ENCODE data around the gene SLC25A41. TPM values are rescaled to one million over a fixed set of nuclear protein-coding genes. Genes with fewer than 3 reads are reported as not detected.

The SLC25A41 gene
- total and polyA plus RNA-seq, 4 donors, result 0.23 to 1.8 TPM; not detected in 2

DNA sequence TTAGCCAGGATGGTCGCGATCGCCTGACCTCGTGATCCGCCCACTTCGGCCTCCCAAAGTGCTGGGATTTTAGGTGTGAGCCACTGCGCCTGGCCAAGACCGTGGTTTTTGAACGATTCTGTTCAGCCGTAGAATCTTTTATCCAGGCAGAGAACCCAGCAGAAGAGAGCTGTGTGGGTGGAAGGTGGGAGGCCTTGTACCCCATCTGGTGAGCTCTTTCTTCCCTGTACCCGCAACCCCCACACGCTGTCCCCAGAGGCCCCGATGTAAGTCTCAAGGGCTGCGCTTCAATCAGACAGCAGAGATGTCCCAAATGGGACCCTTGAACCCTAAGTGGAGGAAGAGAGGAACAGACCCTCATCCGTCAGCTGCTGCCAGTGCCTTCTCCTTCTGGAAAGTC is 22.4 kb upstream of the SLC25A41 start:
- no peaks in the 10 kb centered on the region for H3K9me3 ChIP-seq (ENCODE audit: control insufficient read depth, low read length)
- no peak overlapping the region for H3K27ac ChIP-seq (ENCODE audit: low read depth in 1 of 2, low read length in 2 of 2)
- H3K4me1 ChIP-seq (ENCODE audit: control insufficient read depth in 1 of 2, insufficient read depth in 2 of 2, low read length in 2 of 2), result no peaks in the 10 kb centered on the region
- H3K36me3 ChIP-seq (ENCODE audit: control insufficient read depth in 1 of 2, insufficient read depth in 2 of 2, low read length in 1 of 2), result peaks cover 2 to 8% of the 10 kb centered on the region in 2 donors
- no peak overlapping the region for H3K4me3 ChIP-seq (ENCODE audit: low read length in 2 of 2)
- no peaks in the 10 kb centered on the region for H3K27me3 ChIP-seq (ENCODE audit: control insufficient read depth in 1 of 2, insufficient read depth in 2 of 2, low read length in 1 of 2)
- intact Hi-C loops (cut with DNase I), result no loop called here
- DNase-seq (no peak), ATAC-seq (ENCODE audit: low FRiP score) (no peak)
- WGBS, 2 donors, result 92 to 95% methylated on average over 15 of the region's 15 CpGs

DNA sequence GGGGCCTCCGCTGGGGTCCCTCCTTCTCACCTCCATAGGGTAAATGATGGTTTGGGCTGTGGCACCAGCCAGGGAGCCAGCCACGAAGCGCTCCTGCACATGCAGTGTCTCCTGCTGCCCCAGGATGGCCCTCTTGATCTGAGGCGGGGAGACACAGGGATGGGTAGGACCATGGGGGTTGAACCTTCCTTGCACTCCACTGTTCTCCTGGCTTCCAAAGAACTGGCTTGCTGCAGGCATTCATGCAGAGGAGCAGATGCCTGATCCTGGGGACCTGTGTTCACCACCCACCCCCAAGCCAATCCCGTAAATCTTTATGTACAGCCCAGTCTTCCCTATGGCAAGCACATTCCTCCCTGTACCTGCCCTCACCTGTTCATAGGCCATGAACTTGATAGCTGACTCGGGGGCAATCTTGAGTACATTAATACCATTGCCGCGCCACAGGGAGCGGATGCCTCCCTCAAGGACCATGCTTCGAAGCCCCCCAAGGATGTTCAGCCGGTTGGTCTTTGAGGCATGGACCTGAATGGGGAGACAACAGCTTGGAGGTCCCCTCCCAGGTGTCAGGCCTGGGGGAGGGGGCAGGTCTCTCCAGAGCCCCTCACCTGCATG is 20.5 kb upstream of the SLC25A41 start:
- Histone ChIP-seq H3K36me3 (ENCODE audit: control insufficient read depth in 1 of 2, insufficient read depth in 2 of 2, low read length in 1 of 2) (peaks cover 2 to 8% of the 10 kb centered on the region in 2 donors), H3K9me3 (ENCODE audit: control insufficient read depth, low read length) (no peaks in the 10 kb centered on the region), H3K4me3 (ENCODE audit: low read length in 2 of 2) (no peak overlapping the region), H3K4me1 (ENCODE audit: control insufficient read depth in 1 of 2, insufficient read depth in 2 of 2, low read length in 2 of 2) (no peaks in the 10 kb centered on the region), H3K27ac (ENCODE audit: low read depth in 1 of 2, low read length in 2 of 2) (no peak overlapping the region), H3K27me3 (ENCODE audit: control insufficient read depth in 1 of 2, insufficient read depth in 2 of 2, low read length in 1 of 2) (no peaks in the 10 kb centered on the region)
- DNase-seq (no peak), ATAC-seq (ENCODE audit: low FRiP score) (no peak)
- intact Hi-C loops (cut with DNase I), result no loop called here
- 98% methylated on average over 11 of the region's 11 CpGs for WGBS, 2 donors

DNA sequence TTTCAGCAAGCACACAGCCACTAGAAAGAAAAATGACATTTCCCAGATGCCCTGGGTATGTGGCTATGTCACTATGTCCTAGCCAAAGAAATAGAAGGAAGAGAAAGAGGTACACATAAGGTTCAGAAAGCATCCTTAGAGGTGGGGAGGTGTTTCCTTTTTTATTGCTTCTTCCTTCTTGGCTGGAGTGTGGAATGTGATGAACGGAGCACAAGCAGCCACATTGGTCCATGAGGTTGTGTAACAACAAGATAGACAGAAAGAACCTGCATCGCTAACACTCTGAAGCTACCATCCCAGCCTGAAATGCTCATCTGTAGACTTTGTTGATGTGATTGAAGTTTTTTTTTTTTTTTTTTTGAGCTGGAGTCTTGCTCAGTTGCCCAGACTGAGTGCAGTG is 19.3 kb upstream of the SLC25A41 start:
- Histone ChIP-seq H3K36me3 (ENCODE audit: control insufficient read depth in 1 of 2, insufficient read depth in 2 of 2, low read length in 1 of 2) (peaks cover 3 to 8% of the 10 kb centered on the region in 2 donors), H3K27ac (ENCODE audit: low read depth in 1 of 2, low read length in 2 of 2) (no peak overlapping the region)

DNA sequence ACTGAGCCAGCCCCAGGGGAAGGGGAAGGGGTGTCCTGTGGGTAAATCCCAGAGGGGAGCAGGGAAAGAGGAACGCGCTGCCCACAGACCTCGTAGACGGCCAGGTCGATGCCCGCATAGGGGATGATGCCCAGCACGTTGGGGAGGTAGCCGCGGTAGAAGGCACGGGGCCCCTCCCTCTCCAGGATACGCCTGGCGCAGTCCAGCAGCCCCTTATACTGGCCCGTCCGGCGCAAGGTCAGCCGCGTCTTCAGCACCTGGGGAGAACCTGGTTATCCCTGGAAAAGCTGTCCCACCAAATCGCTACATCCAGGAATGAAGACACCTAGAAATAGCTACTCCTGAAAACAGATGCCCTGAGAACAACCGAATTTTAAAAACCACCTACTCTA is 18.7 kb upstream of the SLC25A41 start:
- Histone ChIP-seq H3K9me3 (ENCODE audit: control insufficient read depth, low read length) (no peaks in the 10 kb centered on the region), H3K4me3 (ENCODE audit: low read length in 2 of 2) (no peak overlapping the region), H3K36me3 (ENCODE audit: control insufficient read depth in 1 of 2, insufficient read depth in 2 of 2, low read length in 1 of 2) (peaks cover 4 to 8% of the 10 kb centered on the region in 2 donors), H3K27ac (ENCODE audit: low read depth in 1 of 2, low read length in 2 of 2) (no peak overlapping the region), H3K4me1 (ENCODE audit: control insufficient read depth in 1 of 2, insufficient read depth in 2 of 2, low read length in 2 of 2) (no peaks in the 10 kb centered on the region), H3K27me3 (ENCODE audit: control insufficient read depth in 1 of 2, insufficient read depth in 2 of 2, low read length in 1 of 2) (no peaks in the 10 kb centered on the region)
- no peak for ATAC-seq (ENCODE audit: low FRiP score)
- no peak for DNase-seq
- 96 to 97% methylated on average over 19 of the region's 19 CpGs for WGBS, 2 donors
- intact Hi-C loops (cut with DNase I), result no loop called here

More for the DNA sequence above, 19.3 kb upstream of the SLC25A41 start:
- intact Hi-C loops (cut with DNase I), result no loop called here
- no peaks in the 10 kb centered on the region for H3K9me3 ChIP-seq (ENCODE audit: control insufficient read depth, low read length)
- no peak for DNase-seq
- no peak overlapping the region for H3K4me3 ChIP-seq (ENCODE audit: low read length in 2 of 2)
- no peaks in the 10 kb centered on the region for H3K27me3 ChIP-seq (ENCODE audit: control insufficient read depth in 1 of 2, insufficient read depth in 2 of 2, low read length in 1 of 2)
- WGBS, 2 donors, result 94 to 97% methylated on average over 2 of the region's 2 CpGs
- ATAC-seq (ENCODE audit: low FRiP score), result no peak
- H3K4me1 ChIP-seq (ENCODE audit: control insufficient read depth in 1 of 2, insufficient read depth in 2 of 2, low read length in 2 of 2), result no peaks in the 10 kb centered on the region

DNA sequence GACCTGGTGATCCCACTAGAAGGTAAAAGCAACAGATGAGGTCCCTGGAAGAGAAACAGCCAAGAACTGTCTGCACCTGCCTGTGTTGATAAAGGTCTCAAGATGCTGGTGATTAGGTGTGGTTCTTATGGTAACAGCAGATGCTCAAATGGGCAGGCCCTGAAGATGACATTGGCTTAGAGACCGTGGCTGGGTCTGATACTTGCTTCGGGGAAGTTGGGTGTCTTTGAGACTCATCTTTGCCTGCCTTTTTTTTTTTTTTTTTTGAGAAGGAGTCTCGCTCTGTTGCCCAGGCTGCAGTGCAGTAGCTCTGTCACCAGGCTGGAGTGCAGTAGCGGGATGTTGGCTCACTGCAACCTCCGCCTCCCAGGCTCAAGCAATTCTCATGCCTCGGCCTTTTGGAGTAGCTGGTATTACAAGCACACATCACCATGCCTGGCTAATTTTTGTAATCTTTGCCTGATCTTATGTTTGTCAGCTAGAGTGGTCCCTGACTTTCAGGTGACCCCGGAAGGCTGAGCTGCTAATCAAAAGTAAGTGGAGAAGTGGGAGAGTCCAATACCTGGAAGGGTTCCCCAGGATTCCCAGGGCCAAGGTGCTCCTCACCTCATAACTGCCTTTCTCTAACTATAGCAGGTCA is 18.1 kb upstream of the SLC25A41 start:
- ATAC-seq (ENCODE audit: low FRiP score) (no peak), DNase-seq (no peak)
- intact Hi-C loops (cut with DNase I), result no loop called here
- no peaks in the 10 kb centered on the region for H3K27me3 ChIP-seq (ENCODE audit: control insufficient read depth in 1 of 2, insufficient read depth in 2 of 2, low read length in 1 of 2)
- H3K9me3 ChIP-seq (ENCODE audit: control insufficient read depth, low read length), result no peaks in the 10 kb centered on the region
- 93 to 94% methylated on average over 7 of the region's 7 CpGs for WGBS, 2 donors
- H3K36me3 ChIP-seq (ENCODE audit: control insufficient read depth in 1 of 2, insufficient read depth in 2 of 2, low read length in 1 of 2), result peaks cover 4 to 8% of the 10 kb centered on the region in 2 donors
- no peak overlapping the region for H3K4me3 ChIP-seq (ENCODE audit: low read length in 2 of 2)
- H3K27ac ChIP-seq (ENCODE audit: low read depth in 1 of 2, low read length in 2 of 2), result no peak overlapping the region
- H3K4me1 ChIP-seq (ENCODE audit: control insufficient read depth in 1 of 2, insufficient read depth in 2 of 2, low read length in 2 of 2), result no peaks in the 10 kb centered on the region

DNA sequence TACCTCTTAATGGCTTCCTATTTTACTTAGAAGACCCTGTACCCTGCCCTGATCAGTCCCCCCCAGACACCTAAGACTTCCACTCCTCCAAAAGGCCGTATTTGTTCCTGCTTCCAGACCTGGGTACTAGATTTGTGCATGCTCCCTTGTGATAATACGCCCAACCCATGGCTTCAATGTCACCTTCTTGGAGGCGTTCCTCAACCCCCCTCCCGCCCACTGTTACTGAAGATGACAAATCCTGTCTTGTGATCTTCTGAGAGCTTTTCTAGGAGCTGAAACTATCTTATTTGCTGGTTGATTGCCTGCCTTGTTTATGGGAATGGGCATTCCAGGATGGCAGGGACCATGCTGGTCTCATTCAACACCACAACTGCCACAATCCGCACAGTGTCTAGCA is 16.6 kb upstream of the SLC25A41 start:
- DNase-seq (no peak), ATAC-seq (ENCODE audit: low FRiP score) (no peak)
- intact Hi-C loops (cut with DNase I), result no loop called here
- WGBS, 2 donors, result 96 to 99% methylated on average over 5 of the region's 5 CpGs
- H3K27me3 ChIP-seq (ENCODE audit: control insufficient read depth in 1 of 2, insufficient read depth in 2 of 2, low read length in 1 of 2), result no peaks in the 10 kb centered on the region
- no peaks in the 10 kb centered on the region for H3K9me3 ChIP-seq (ENCODE audit: control insufficient read depth, low read length)
- no peaks in the 10 kb centered on the region for H3K4me1 ChIP-seq (ENCODE audit: control insufficient read depth in 1 of 2, insufficient read depth in 2 of 2, low read length in 2 of 2)
- no peak overlapping the region for H3K27ac ChIP-seq (ENCODE audit: low read depth in 1 of 2, low read length in 2 of 2)
- H3K4me3 ChIP-seq (ENCODE audit: low read length in 2 of 2), result no peak overlapping the region
- H3K36me3 ChIP-seq (ENCODE audit: control insufficient read depth in 1 of 2, insufficient read depth in 2 of 2, low read length in 1 of 2), result peaks cover 4 to 5% of the 10 kb centered on the region in 2 donors

DNA sequence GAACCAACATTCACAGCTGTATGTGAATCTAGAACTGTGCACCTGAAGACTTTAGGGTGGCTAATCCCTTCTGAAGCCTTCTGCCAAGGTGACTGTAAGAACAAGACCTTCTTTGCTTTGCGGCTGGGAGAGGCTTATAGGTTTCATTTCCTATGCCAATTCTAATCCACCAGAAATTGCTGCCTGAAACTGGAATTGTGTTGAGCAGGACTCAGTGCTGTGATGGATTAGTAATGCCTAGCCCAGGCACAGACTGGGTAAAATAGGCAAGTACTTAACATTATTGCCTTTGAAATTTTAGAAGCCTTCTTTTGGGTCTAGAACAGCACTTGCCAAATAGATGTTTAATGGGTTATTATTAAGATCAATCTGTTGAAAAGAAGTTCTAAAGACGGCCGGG is 14.5 kb upstream of the SLC25A41 start:
- no peak overlapping the region for H3K4me3 ChIP-seq (ENCODE audit: low read length in 2 of 2)
- intact Hi-C loops (cut with DNase I), result no loop called here
- no peaks in the 10 kb centered on the region for H3K9me3 ChIP-seq (ENCODE audit: control insufficient read depth, low read length)
- 92 to 94% methylated on average over 3 of the region's 3 CpGs for WGBS, 2 donors
- H3K27me3 ChIP-seq (ENCODE audit: control insufficient read depth in 1 of 2, insufficient read depth in 2 of 2, low read length in 1 of 2), result no peaks in the 10 kb centered on the region
- no peaks in the 10 kb centered on the region for H3K4me1 ChIP-seq (ENCODE audit: control insufficient read depth in 1 of 2, insufficient read depth in 2 of 2, low read length in 2 of 2)
- no peak overlapping the region for H3K27ac ChIP-seq (ENCODE audit: low read depth in 1 of 2, low read length in 2 of 2)
- no peak for DNase-seq
- ATAC-seq (ENCODE audit: low FRiP score), result no peak
- peaks cover 0 to 6% of the 10 kb centered on the region in 2 donors for H3K36me3 ChIP-seq (ENCODE audit: control insufficient read depth in 1 of 2, insufficient read depth in 2 of 2, low read length in 1 of 2)

DNA sequence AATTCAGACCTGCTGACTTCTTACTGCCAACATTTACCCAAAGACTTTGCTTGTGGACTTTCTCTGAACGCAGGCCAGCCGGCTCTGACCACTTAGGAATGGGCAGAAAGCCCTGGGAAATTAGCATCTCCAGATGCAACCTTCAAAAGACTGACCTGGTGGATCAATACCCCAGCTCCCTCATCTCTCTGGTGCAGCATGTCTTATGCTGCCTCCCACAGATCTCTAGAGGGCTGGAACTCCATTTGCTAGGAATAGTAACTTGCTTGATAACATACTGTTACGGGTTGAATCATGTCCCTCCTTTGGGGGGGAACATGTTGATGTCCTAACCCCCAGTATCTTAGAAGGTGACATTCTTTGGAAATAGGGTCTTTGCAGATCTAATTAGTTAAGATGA is 12.9 kb upstream of the SLC25A41 start:
- Histone ChIP-seq H3K27me3 (ENCODE audit: control insufficient read depth in 1 of 2, insufficient read depth in 2 of 2, low read length in 1 of 2) (no peaks in the 10 kb centered on the region), H3K9me3 (ENCODE audit: control insufficient read depth, low read length) (no peaks in the 10 kb centered on the region), H3K4me1 (ENCODE audit: control insufficient read depth in 1 of 2, insufficient read depth in 2 of 2, low read length in 2 of 2) (no peaks in the 10 kb centered on the region), H3K4me3 (ENCODE audit: low read length in 2 of 2) (no peak overlapping the region), H3K36me3 (ENCODE audit: control insufficient read depth in 1 of 2, insufficient read depth in 2 of 2, low read length in 1 of 2) (peaks cover 0 to 4% of the 10 kb centered on the region in 2 donors), H3K27ac (ENCODE audit: low read depth in 1 of 2, low read length in 2 of 2) (no peak overlapping the region)
- WGBS, 2 donors, result 94 to 95% methylated on average over 3 of the region's 3 CpGs
- intact Hi-C loops (cut with DNase I), result no loop called here
- ATAC-seq (ENCODE audit: low FRiP score), result no peak
- DNase-seq, result no peak

DNA sequence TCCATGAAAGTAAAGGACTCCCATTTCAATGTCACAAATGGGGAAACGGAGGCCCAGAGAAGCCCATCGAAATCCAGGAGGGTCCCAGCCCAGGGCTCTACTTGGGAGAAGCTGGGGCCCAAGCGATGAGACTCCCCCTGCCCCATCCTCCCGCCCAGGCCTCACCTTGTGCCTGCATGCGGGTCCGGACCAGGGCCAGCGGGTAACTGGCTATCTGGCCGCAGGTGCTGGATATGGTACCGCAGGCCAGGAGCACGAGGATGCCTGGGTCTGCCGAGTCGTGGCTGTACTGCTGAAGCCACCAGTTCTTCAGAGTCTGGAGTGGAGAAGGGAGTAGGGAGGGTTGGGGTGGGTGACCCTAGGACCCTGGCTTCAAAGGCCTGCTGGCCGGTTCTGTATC is 10.4 kb upstream of the SLC25A41 start:
- Histone ChIP-seq H3K27me3 (ENCODE audit: control insufficient read depth in 1 of 2, insufficient read depth in 2 of 2, low read length in 1 of 2) (no peaks in the 10 kb centered on the region), H3K4me1 (ENCODE audit: control insufficient read depth in 1 of 2, insufficient read depth in 2 of 2, low read length in 2 of 2) (no peaks in the 10 kb centered on the region), H3K4me3 (ENCODE audit: low read length in 2 of 2) (no peak overlapping the region), H3K36me3 (ENCODE audit: control insufficient read depth in 1 of 2, insufficient read depth in 2 of 2, low read length in 1 of 2) (peaks cover 0 to 4% of the 10 kb centered on the region in 2 donors), H3K9me3 (ENCODE audit: control insufficient read depth, low read length) (no peaks in the 10 kb centered on the region), H3K27ac (ENCODE audit: low read depth in 1 of 2, low read length in 2 of 2) (no peak overlapping the region)
- 90 to 92% methylated on average over 13 of the region's 13 CpGs for WGBS, 2 donors
- intact Hi-C loops (cut with DNase I), result no loop called here
- DNase-seq (no peak), ATAC-seq (ENCODE audit: low FRiP score) (no peak)

All from aorta (tissue), 5 donors.